Lung microvascular endothelial cell (primary cell): Measurements from ENCODE around the gene SNHG17. TPM values are rescaled to one million over a fixed set of nuclear protein-coding genes. Genes with fewer than 3 reads are reported as not detected.
"Not testable (repeated sequence)": the region's sequence is repeated elsewhere in the genome, so short reads cannot be mapped to it uniquely, and the experiment has no call there.

ENCODE experiments used
- DNase-seq, 2 donors: peaks; one replicate each; pipeline versions ENCODE4 v3.0.0 to v3.0.0-alpha.2; 2010; ENCODE audit warnings: low read depth in 2 of 2
- total RNA-seq: library from RNA; depleted of rRNA; stranded (reverse); fragments of >200 nt; gene quantifications from 2 replicates; pipeline ENCODE4 v1.2.1, GENCODE V29; 2014

Gene SNHG17
- total RNA-seq, result 3.1 and 4.0 TPM in 2 replicates

DNA sequence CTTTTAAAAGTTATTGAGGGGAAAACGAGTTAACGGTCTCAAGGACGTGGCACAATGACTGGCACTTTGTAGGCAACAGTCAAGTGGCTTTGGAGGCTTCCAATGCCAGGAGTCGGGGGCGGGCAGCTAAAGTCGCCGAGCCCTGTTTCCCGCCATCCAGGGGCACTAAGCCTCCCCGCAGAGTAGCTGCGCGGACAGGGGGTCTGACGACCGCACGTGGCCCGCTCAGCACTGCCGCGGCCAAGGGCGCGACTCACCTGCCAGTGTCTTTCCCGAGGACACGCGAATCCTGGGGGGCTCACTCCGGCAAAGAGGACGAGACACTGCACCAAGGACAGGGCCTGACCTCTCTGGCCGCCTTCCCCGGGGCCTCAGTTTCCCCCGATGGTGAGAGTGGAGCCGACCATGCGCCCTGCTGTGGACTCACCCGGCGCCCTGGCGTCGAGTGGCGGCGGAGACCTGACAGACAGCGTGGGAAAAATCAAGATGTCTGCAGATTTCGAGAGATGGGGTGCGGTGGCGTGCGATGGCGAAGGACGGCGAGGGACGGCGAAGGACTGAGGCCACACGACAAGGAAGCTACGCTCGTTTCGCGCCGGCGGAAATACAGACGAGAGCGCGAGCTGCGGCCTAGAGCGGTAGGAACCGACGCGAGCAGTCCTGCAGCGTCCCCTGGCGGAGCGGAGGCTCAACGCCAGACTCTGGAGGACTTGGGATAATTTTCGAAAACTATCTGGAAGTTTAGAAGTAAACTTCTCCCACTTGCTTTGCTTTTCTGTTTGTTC, at the start of gene SNHG17:
Gene SNHG17, minus strand, starts transcription at position 559 of the 785 bp plus-strand sequence.
- peak; percentile 97 to 98 for DNase-seq

DNA sequence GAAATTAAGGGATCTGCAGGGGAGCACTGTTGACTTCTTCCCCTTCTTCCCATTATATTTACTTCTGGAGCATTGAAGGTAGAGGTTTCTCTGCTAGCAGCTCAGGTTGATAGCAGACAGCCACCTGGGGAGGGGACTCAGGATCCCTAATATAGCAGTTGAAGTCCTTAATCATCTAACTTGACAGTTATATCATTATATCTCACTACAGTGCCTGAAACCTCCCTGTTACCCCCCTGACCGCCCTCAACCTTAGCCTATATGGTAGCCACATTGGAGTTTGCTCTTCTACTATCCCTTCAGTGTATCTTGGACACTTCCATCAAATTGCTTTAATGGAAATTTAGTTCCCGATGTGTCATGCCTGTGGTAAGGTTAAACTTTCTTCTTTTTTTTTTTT, 44.5 kb upstream of the SNHG17 start:
- DNase-seq, result no peak

DNA sequence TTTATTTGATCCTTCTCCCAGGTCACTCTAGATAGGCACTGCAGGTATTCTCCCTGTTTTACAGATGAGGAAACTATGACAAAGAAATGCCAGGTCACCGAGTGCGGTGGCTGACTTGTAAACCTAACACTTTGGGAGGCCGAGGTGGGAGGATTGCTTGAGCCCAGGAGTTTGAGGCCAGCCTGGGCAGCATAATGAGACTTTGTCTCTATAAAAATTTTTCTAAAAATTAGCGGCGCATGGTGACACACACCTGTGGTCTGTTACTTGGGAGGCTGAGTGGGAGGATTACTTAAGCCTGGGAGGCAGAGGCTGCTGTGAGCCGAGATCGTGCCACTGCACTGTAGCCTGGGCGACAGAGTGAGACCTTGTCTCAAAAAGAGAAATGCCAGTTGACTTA, 42.6 kb upstream of the SNHG17 start:
- no peak for DNase-seq

DNA sequence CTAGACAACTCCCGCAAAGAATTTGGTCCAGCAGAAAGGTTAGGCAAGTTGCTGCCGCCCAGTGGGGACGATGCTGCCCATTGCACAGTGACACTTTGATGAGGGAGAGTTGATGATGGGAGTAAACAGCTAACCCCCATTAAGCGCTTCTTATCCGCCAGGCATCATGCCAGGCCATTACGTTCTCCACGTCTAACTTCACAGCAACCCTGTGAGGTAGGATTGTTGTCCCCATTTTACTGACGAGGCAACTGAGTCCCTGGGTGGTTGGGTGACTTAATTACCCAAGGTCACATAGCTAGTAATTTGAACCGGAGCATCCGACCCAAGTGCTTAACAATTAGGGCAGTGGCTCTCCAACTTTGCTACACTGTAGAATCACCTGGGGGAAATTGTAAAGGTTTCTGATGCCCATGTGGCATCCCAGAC, 38.3 kb upstream of the SNHG17 start:
- peak; percentile 54 to 61 for DNase-seq

- DNase-seq, result peak; percentile 98
These were observed 37.6 kb upstream of the SNHG17 start, which contains the start of gene RALGAPB for GRCh38 chr20:38472513-38473366. RALGAPB (plus strand) TSS chr20:38472843; CDS start chr20:38488433, 15,590 bp downstream.

DNA sequence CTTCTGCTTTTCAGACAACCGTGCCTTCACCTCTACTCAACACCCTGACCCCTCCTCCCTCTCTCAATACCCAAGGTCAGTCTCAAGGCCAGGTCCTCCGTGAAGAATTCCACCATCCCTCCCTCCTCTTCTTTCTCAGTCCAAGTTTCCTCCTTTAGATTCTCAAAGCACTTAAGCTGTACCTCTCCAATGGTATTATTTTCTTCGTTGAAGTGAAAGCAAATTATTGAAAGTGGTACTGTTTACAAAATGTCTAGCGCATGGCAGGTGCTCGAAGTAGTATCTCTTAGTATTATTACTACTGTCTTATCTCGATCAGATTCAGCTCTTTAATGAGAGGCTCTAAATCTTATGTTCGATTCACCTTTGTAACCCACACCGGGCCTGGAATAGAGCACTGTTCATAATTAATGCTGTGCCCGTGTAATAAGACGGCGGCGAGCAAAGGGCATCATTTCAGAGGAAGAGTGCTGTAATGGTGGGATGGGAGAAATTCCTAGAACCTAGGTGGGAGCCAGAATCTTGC, 36.9 kb upstream of the SNHG17 start:
- DNase-seq, result no peak

DNA sequence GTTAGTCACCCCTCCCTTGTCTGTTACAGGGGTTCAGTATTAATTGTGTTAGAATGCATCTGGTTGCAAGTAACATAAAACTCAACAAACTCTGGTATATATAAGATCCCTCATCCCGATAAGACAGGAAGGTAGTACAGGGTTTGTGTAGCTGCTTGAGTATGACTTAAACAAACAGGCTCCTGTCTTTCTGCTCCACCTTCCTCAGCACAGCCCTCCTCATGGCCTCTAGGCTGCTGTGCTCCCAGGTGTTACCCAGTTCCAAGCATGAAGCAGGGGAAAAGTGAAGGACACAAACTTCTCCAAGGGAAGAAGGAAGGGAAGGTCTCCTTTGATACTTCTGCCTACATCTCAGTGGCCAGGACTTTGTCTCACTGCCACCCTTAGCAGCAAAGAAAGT, 36.1 kb upstream of the SNHG17 start:
- DNase-seq, result no peak

GRCh38 chr20:38466983-38467382, 31.9 kb upstream of the SNHG17 start:
- DNase-seq, result no peak

DNA sequence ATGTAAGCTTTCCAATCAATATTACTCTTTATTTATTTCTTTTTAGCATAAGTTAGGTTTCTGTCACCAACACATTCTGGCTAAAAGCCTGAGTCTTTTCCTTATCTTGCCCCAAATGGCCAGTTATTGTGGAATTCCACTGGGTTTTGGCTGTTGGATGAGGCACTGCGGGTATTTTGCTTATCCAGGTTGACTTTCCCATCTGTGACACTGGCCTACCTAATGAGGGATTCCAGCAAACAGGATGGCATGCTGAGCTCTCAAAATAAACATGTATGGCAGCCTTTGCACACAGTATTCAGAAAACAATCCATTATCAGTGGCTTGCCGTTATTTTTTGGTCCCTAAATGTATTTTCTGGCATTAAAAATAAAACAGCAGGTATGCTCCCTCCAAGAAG, 31.0 kb upstream of the SNHG17 start:
- no peak for DNase-seq

- DNase-seq, result not testable (repeated sequence)
These were observed 26.4 kb upstream of the SNHG17 start for GRCh38 chr20:38461569-38461968.

GRCh38 chr20:38461167-38461566, 26.0 kb upstream of the SNHG17 start:
- not testable (repeated sequence) for DNase-seq

GRCh38 chr20:38460631-38461030, 25.5 kb upstream of the SNHG17 start:
- DNase-seq, result not testable (repeated sequence)

- peak; percentile 92 to 93 for DNase-seq
These were observed 25.0 kb upstream of the SNHG17 start for GRCh38 chr20:38460040-38460623.

- no peak for DNase-seq
These were observed 23.2 kb upstream of the SNHG17 start for GRCh38 chr20:38458314-38458713.

DNA sequence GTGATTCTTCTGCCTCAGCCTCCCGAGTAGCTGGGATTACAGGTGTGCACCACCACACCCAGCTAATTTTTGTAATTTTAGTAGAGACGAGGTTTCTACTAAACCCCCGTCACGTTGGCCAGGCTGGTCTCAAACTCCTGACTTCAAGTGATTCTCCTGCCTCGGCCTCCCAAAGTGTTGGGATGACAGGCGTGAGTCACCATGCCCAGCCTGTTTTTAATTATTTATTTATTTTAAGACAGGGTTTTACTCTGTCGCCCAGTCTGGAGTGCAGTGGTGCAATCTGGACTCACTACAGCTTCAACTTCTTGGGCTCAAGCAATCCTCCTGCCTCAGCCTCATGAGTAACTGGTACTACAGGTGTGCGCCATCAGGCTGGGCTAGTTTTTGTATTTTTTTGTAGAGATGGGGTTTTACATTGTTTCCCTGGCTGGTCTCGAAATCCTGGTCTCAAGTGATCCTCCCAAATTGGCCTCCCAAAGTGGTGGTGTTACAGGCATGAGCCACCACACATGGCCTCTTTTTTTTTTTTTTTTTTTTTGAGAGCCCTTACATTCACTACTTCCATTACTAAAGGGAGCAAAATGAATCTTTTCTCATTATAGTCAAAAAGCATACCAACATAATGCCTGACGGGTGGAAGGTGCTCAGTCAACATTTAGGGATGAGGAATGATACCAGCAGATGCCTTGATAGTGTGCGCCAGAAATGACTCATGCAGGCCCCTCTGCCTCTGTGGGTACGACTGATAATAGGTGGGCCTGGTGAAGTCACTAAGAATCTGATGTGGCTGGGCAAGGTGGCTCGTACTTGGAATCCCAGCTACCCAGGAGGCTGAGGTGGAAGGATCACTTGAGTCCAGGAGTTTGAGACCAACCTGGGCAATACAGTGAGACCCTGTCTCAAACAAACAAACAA, 19.7 kb upstream of the SNHG17 start:
- no peak for DNase-seq

GRCh38 chr20:38453941-38454340, 18.8 kb upstream of the SNHG17 start:
- peak in 1 of 2 donors; percentile 30 for DNase-seq

DNA sequence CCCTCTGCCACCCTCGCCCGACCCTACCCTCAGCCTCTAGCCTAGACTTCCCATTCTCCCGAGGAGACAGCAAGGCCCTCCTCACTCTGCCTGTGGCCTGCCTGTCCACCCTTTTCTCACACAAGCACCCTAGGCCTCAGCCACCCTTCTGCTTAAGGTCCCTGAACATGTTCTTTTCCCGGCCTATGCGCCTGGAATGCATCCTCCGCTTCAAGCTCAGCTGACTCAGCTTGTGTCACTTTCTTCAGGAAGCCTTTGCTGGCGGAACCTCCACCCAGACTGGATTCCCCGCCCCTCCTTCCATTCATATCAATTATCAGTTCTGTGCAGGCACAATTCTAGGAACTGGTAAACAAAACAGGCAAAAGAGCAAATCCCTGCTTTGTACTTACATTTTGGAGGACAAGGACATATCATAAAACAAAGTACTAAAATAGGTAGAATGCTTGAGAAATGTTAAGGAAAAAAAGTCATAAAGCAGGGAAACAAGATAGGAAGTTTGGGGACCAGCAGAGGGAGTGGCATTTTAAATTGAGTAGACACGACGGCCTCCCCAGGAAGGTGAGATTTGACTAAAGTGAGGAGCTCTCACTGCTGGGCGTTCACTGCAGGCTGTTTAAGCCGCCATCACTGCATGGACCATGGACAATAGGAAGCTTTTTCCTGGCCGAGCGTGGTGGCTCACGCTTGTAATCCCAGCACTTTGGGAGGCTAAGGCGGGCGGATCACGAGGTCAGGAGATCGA, 17.9 kb upstream of the SNHG17 start:
- peak in 1 of 2 donors; percentile 85 for DNase-seq

- DNase-seq, result peak; percentile 44 to 91
These were observed 15.4 kb upstream of the SNHG17 start for GRCh38 chr20:38450412-38450975.

- DNase-seq, result peak in 1 of 2 donors; percentile 58
These were observed 13.9 kb upstream of the SNHG17 start for GRCh38 chr20:38449046-38449445.
